GM18502 (cell line): Measurements from ENCODE around the gene FHOD1.

Source experiments
- ATAC-seq: cut with Tn5 transposase; IDR thresholded peaks from one replicate; pipeline ENCODE4 v1.9.1; 2021; ENCODE audit warnings: mild to moderate bottlenecking; ENCODE audit not compliant: unreplicated experiment, poor library complexity

Gene FHOD1

DNA sequence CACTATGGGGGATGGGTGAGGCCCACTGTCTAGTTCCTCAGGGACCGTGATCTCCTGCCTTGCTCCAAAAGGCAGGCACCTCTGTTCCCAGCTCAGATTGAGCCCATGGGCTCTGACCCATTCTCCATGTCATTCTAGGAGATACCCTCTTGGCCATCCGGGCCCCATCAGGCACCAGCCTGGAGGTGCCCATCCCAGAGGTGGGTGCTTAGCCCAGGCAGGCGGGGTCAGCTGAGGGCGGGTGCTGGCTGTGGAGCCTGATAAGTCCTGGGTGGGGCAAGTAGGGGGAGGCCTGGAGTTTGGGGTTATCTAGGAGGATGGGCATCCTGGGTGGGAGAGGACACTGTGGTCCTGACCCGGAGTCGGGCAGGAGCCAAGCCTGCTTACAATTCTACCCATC, 53.0 kb downstream of the FHOD1 start:
- ATAC-seq: no peak

DNA sequence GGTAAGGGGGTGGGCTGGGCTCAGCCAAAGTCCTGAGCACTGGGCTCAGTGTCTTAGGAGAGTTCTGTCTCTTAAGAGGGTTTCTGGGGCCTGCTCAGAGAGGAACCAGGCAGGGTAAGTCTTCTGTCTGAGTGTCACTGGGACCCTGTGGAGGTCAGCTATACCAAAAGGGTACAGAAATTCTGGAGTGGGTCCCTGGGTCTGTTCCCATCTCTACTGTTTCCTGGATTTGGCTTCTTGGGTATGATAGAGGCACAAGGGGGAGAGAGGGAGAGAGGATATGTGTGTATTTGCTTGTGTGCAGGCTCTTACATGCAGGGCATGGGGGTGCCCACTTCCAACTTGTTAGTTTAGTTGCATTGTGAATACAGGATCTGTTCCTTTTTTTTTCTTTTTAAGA, 53.7 kb downstream of the FHOD1 start:
- ATAC-seq: no peak

DNA sequence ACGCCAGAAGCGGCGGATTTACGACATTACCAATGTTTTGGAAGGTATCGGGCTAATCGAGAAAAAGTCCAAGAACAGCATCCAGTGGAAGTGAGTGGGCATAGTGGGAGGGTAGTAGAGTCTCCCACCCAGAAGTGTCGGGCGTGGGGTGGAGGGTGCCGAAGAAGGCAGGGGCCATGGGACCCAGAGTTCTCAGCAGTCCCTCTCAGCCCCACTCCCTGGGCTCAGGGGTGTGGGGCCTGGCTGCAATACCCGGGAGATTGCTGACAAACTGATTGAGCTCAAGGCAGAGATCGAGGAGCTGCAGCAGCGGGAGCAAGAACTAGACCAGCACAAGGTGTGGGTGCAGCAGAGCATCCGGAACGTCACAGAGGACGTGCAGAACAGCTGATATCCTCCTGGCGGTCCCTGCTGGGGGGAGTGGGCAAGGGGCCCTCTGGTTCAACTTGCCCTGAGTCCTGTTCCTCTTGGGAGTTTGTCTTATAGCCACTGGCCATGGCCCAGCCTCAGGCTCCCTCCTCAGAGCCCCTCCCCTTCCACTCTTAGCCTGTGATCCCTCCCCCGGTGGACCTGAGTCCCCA, 54.4 kb downstream of the FHOD1 start:
- peak; percentile 10 for ATAC-seq

DNA sequence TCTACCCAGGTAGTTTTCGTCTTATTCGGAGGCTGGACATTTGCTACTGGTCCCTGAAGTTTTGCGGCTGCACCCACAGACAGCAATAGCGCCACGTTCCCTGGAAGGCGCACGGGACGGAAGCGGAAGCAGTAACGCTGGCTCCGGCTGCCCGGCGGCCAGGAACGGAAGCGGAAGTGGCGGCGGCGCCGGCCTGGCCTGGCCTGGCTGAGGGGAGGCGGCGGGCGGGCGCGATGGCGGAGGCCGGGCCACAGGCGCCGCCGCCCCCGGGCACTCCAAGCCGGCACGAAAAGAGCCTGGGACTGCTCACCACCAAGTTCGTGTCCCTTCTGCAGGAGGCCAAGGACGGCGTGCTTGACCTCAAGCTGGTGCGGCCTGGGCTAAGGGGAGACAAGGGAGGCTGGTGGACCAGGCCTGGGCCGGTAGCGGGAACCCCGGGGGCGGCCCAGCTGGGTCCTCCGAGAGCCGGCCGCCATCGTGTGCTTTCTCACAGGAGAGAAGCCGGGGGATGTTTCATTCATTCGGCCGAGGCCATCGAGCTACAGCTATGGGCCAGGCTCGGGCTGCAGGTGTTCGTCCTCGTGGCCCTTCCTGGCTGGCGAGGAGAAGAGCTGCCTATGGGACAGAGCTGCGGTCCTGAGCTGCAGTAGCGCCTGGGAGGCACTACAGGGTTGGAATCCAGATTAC, 55.1 kb downstream of the FHOD1 start, which contains the start of gene E2F4:
Gene E2F4 (plus strand): TSS at position 161 of the 687 bp plus-strand sequence. CDS start 73 bp downstream, at position 234.
- peak; percentile 88 for ATAC-seq

DNA sequence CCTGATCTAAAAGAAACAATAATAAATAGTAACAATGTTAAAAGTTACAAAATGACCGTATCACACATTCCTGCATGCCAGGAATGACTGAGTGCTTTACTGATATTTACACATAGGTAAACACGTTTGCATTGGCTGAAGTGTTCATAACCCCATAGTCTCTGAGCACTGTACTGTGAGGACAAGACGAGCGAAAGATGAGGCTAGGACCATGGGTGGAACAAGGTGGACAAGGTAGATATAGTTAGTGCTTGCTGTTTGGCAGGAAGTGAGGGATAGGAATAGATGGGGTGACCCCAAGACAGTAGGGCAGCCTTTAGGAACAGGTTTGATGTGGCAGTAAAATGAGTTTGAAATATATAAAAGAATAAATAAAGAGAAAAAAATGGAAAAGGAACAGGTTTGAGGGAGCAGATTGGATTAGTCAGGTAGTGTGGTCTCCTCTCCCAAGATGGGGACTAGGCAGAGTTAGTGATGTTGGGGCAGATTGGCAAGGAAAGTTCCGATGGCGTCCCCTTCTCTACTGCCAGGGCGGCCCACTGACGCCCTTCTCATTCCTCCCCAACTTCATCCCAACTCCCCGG, 55.8 kb downstream of the FHOD1 start:
- no peak for ATAC-seq

DNA sequence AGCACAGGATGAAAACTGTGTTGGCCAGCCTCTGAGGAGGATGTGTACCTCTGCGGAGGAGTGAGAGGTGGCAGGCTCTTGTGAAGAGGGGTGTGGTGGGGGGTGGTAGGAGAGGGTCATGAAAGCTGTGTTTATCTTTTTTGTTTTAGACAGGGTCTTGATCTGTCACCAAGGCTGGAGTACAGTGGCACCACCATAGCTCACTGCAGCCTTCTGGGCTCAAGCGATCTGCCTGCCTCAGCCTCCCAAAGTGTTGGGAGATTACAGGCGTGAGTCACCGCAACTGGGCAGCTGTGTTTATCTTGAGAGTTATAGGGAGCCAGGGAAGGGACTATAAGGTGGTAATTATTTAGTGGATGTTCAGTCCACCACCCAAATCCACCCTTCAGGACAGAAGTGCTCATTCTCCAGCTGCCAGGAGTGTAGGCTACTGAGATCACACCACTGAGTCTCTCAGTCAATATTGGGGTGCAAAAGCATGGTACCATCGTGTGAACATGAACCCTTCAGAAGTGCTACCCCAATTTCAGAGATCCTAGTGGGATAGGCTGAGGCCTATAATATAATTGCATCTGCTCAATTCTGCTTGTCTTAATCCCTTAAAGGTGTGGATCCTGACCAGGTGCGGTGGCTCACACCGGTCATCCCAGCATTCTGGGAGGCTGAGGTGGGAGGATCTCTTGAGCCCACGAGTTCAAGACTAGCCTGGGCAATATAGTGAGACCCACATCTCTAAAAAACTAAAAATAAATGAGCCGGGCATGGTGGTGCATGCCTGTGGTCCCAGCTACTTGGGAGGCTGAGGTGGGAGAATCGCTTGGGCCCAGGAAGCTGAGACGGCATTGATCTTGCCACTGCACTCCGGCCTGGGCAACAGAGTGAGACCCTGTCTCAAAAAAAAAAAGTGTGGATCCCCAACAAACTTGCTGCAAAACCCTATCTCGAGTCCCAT, 56.6 kb downstream of the FHOD1 start:
- ATAC-seq: no peak

DNA sequence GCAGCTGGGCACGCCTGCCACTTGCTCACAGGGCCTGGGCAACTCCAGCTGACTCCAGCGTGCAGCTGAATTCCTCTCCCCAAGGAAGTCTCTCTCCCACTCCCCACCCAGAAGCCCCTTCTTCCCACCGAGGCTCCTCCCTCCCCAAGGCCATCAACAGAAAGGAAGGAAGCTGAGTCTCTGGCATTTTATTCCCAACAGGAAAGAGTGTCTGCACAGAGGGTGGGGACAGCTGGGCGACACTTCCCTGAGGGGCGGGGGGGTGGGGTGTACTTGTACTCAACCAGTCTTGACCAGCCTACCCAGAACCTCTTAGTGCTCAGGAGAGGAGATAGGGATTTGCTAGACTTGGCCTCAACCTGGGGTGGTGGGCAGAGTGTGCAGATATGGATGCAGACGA, 57.2 kb downstream of the FHOD1 start, which contains the start of gene EXOC3L1:
Gene EXOC3L1 (minus strand): TSS at position 96 of the 400 bp plus-strand sequence. CDS start 460 bp downstream, outside the sequence.
- ATAC-seq: no peak

DNA sequence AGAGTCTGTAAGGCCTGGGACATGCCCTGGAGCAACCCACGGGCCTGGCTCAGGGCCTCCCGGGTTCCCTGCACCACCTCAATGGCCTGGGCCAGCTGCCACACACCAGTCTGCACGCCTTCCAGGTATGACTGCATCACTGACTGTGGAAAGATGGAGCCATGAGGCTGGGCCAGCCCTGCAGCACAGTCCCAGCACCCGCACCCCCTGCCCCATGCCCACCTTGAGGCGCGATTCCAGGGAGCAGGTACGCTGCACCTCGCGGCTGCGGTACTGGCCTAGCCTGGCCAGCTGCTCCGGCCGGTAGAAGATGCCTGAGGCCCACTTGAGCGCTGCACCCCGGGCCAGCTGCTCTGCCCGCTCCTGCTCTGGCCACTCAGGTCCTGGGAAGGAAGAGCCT, 58.5 kb downstream of the FHOD1 start:
- ATAC-seq: no peak

DNA sequence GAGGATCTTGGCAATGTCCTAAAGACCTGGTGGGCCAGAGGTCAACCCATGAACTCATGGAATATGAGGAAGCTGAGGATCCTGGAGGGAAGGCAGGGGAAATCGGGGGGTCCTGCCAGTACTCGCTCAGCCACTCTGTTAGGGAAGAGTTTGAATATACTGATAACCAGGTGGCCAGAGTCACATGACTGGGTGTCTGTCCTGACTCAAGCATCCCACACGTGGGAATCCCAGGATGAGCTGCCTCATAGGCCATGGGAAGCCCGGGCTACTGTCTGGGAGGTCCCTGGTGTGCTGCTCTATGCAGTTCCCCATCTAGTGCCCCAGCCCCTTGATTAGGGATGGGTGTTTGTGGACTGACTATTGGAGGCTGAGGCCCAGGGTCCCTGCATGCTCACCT, 59.0 kb downstream of the FHOD1 start:
- no peak for ATAC-seq

DNA sequence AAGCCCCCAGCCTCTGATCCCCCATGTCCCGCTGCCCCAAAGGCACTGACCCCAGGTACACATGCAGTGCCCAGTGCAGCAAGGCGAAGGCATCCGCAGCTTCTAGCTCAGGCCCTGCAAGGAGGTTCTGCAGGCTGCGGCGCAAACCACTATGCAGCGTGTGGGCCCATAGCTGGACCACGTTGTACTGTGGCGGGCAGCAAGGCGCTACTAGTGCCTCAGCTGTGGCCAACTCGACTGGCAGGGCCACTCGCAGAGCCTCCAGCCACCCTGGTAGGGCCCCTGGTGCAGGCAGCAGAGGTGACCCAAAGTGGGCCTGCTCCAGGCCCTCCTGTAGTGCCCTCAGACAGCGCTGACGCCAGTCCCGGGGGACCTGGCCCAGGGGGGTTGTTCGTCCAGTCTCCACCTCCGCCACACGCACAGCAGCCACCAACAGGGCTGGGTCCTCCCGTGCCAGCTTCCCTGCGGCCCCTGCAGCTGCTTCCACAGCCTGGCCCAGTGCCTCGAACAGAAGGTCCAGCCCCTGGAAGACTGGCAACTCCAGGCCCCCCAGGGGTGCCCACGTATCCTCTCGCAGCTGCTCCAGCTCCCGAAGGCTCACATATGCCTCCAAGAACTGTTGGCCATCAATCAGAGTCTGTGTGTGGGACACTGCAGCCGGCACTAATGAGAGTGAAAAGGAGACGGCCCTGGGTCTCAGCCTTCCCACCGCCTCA, 59.9 kb downstream of the FHOD1 start:
- no peak for ATAC-seq

DNA sequence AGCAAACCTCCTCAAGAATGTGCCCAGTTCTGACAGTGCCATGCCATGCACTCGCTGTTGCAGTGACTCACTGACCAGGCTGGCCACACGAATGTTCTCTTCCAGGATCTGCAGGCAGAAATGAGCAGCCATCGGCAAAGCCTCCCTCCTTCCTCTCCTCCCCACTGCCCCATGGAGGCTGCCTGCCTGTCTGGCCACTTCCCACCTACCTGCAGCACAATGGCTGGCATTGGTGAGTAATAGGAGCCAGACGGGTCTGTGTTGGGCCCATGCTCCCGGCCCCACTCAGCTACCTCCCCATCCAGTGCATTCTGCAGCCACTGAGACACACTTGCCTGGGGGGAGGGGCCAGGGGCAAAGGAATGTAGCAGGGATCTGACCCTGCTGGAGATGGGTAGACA, 60.7 kb downstream of the FHOD1 start:
- ATAC-seq: no peak

DNA sequence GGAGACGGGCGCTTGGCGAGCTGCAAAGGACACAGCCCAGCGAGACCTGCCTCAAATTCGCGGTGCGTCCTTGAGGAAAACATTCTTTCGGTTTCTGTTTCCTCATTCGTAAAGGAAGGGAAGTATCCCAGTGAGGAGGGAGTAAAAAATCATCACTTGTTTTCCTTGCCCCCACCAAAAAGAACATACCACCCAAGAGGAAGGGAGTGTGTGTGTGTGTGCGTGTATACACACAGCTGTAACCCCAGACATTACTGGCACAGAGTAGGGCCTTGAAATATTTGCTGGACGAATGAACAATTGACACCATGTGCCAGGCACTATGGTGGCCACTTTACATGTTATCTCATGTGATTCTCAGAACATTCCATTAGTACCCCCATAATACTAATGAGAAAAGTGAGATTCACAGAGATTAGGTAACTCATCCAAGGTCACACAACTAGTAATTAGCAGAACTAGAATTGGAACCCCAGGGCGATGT, 61.6 kb downstream of the FHOD1 start:
- ATAC-seq: no peak

DNA sequence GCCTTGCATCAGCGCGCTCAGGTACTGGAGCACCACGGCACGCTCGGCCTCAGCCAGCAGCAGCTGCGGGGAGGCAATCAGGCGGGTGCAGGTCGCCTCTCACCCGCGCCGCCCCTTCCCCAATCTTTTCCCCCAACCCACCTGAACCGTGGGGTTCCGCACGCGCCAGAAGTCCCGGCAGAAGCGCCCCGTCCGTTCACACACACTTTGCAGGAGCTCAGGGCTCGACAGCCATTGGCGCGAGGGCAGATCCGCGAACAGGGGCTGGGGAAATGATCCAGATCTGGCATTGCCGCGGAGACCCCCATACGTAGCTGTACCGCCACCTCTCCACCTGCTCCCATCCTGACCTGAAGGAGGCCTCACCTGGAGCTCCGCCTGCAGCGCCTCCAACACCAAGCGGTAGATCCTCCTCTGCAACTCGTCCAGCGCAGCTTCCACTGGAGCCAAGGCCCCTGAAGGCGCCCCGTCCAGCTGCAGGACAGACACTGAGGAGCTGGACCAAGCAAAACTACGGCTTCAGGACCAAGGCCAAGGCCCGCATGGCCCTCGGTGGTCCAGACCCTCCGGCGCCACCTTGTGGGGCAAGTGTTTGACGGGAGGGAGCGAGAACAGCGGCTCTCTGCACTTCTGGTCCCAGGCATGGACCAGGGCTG, 62.2 kb downstream of the FHOD1 start:
- no peak for ATAC-seq

DNA sequence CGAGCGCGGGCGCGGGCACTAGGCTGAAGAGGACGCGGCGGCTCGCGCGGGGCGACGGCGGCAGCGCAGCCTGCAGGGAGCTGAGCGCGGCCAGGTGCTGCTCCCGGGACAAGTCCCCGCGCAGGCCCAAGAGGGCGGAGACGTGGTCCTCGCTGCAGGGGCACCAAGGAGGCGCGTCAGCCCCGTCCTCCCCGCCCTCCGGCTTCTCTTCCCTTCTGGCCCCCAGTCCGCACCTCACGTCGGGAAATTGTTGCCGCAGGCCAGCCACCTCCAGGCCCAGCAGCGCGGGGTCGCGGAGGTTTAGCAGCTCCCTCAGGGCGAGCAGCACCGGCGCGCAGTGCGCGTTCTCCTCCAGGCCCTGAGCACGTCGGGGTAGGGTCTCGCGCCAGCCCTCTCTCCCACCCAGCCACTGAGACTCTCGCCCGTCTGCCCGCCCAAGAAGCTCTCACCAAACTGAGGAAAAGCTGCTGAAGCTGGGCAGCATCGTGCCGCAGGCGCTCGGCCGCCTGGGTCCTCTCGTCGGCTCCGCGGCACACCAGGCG, 62.8 kb downstream of the FHOD1 start:
- ATAC-seq: no peak

DNA sequence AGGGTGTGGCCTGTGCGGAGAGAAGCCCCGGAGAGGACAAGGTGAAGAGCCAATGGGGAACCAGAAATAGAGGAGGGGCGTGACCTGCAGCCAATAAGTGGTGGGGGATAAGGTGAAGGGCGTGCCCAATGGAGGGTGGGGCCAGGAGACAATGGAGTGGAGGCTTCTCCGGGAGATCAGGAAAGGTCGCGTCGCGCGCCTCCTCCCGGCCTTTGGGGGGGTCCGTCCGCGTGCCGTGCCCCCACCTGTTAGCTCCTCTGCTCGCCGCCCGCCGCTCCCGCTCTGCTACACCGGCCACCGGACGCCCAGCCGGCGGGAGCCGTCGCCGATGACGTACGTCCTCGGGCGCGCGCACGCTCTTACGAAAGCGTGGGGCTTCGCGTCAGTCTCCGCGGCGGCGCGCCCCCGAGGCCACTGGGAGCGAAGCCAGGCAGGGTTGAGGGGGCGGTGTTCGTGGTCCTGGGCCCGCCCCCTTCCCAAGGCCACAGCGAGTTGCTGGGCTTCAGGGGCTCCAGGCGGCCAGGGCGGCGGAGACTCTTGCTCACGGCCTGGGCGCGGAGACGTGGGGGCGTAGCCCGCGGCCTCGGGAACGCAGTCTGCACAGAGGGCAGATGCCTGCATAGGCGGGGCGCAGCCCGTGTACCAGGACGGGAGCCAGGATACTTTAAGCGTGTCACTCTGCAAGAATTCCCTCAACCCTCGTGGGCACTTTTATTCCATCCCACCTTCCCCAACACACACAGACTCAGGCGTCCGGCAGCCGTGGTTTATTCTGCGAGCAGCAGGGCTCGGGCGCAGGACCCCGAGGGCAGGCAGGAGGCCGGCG, 63.4 kb downstream of the FHOD1 start, which contains the start of gene MATCAP1:
Gene MATCAP1 (minus strand): TSS at position 337 of the 826 bp plus-strand sequence. CDS start 3,353 bp downstream, outside the sequence.
- peak; percentile 92 for ATAC-seq

DNA sequence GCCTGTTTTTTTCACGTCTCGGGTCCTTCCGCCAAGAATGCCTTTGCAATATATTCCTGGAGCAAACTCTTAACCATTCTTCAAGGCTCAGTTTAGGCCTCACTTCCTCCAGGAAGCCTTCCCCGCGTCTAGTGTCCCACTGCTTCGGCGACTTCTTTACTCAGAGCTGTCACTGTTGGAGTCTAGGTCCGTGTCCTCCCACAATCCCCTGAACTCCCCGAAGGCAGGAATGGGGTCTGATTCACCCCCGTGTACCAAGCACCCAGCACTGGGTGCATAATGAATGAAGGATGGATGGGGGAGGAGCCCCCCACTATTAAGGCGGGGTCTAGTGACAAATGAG, 64.0 kb downstream of the FHOD1 start:
- no peak for ATAC-seq

DNA sequence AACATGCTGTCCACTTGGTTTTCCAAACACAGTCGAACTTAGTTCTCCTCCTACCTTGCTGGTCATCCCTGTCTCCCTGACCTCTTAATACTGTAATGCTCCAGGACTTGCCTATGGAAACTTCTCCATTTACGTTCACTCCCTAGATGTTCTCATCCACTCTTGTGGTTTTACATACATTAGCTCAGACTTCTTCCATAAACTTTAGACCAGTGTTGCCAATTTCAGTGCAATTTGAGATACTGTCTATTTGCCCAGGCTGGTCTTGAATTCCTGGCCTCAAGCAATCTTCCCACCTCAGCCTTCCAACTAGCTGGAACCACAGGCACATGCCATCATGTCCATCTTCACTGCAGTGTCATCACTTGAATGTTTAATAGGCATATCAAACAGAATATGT, 65.0 kb downstream of the FHOD1 start:
- ATAC-seq: no peak

DNA sequence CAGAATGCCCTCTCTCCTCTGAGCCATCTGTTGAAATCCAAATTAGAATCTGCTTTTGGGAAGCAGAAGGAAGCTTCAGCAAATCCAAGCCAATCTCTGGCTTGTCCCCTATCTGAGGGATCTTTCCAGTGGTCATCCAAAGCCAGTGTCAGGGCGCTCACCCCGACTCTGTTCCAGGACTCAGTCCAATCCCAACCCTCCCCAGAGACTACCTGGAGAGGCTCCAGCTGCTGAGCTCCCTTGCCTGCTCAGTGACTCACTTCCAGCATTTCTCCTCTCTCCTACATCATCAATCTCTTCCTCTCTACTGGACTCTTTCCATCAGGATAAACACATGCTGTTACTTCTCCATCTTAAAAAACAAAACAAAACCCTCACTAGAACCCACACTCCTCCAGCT, 65.9 kb downstream of the FHOD1 start:
- ATAC-seq: no peak
